HG03159 (cell line): ENCODE measurements around the gene PSMB7.

Source experiments
- ATAC-seq: cut with Tn5 transposase; IDR thresholded peaks from one replicate; pipeline ENCODE4 v1.9.1; 2021; ENCODE audit warnings: mild to moderate bottlenecking, moderate library complexity; ENCODE audit not compliant: unreplicated experiment

The PSMB7 gene

DNA sequence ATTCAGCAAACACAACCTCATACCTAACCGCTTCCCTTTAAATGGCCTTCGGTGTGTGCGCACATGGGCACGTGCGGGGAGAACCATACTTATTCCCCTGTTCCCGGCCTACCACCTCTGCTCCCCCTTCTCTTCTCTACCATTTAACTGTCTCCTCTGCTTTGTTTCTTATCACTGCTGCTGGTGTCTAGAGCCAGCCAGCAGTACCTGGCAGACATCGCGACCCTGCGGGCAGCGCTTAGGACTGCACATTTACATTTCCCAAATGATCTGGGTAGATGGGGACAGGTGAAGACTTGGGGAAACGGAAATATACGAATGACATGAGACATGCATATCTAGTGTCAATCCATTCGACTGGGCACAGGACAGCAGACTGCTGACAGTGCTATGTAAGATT lies 56.6 kb downstream of the PSMB7 start:
- no peak for ATAC-seq

DNA sequence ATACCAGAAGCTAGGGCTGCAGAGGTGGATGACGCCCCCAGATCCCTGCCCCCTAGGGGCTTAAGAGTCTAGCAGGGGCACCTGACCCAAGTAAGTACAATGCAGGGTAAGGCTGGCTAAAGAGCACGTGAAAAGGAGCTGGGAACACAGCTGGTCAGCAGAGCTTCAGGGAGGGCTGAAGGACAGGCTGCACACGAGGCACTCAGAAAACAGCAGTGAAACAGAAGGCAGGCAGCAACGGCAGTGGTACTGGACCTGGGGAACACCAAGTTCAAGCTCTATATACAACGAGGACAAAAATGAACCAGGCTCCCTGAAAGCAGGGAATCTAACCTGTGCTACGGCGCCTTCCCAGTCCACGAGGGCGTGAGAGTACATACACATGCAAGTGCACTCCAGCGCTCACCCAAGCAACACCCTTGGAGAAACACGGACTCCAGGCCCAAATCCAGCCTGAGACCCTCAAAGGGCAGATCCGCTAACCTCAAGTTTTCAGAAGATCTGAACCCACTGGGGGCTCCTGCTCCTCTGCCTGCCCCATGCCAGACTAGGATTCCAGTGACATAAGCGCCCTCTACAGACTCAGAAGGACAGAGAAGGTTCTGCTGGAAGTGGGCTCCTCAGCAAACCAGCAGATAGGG lies 57.4 kb downstream of the PSMB7 start:
- no peak for ATAC-seq

GRCh38 chr9:124356745-124357390 lies 58.4 kb downstream of the PSMB7 start:
- no peak for ATAC-seq

GRCh38 chr9:124355941-124356744 lies 59.1 kb downstream of the PSMB7 start:
- ATAC-seq: no peak

DNA sequence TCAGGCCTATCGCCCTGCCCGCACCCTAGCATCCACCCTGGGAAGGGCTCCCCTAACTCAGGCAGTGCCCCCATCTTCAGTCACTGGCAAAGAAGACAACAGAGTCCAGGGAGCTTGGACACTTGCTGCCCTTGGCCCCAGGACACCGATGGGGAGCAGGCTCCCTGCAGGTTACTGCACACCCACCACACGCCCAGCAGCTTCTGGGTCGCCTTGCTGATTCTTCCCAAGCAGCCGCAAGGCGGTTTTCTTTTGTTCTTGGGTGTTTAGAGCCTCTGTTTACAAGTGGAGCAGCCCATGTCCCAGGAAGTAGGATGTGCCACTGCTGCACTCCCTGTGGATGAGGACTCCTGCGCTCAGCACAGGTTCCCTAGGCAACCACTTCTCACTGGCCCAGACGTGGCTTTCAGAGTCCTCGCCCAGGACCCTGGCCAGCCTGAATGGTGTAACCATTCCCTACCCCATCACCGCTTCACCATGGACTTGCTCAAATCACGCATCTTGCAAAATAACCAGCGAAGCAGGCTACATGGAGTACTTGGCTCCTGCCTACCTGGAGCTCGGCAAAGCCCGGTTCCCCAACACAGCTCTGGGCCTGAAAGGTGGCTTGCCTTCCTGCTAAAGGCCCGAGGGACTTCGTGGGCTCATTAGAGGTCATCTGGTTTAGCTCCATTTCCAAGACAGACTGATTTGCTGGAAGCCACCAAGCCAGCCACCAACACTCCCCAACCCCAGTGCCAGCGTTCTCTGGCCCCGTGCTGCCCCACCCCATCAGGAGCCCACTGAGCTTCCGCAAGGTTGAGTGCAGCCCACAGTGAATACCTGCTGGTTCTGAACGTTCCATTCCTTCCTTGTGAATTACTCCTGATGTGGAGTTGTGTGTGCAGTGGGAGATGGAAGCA lies 60.0 kb downstream of the PSMB7 start:
- ATAC-seq: no peak

GRCh38 chr9:124354346-124355038 lies 60.8 kb downstream of the PSMB7 start:
- ATAC-seq: no peak

- no peak for ATAC-seq
Observed at GRCh38 chr9:124353811-124354274, 61.4 kb downstream of the PSMB7 start.

DNA sequence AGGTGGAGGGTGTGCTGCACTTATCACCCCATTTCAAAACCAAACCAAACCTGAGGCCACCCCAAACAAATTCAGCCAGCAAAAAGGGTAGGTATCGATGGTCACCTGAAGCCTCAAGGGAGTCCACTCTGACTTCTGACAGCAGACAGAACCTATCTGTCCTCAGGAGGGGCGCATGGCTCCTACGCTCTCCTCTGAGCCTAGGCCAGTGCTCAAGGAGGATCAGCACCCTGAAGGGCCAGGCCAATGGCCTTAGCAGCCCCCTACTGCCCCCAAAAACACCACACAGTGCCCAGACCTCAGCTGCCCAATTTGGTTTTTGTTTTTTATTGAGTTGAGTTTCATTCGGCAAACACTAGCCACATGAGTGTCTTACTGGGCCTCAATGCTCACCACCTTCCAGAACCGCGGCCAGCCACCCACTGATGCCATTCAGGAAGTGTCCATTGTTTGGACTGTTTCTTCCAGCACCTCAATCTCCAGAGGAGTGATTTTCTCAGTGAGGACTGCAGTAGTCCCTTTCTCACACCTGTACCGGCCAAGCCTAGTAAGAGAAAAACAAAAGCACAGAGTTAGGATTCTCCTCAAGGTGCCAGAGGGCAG lies 62.0 kb downstream of the PSMB7 start:
- no peak for ATAC-seq

DNA sequence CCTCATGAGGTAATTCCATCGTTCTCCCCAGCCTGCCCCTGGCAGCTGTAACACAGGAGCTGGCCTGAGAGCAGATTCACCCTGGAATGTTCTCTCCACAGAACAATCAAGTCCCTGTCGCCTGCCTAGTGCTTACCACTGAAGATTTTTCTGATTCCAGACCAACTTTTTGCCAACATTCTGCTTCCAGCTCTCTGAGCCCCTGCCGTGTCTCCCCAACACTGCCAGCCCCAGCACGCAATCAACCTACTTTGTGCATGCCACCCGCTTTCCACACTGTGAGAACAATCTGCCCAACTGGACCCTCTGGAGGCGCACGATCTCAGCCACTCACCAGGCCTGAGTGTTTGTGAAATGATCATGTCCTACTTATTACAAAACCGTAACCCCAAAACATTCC lies 62.6 kb downstream of the PSMB7 start:
- ATAC-seq: no peak

- ATAC-seq: no peak
Observed at GRCh38 chr9:124351672-124352468, 63.4 kb downstream of the PSMB7 start.

- ATAC-seq: no peak
Observed at GRCh38 chr9:124350494-124351263, 64.6 kb downstream of the PSMB7 start.

DNA sequence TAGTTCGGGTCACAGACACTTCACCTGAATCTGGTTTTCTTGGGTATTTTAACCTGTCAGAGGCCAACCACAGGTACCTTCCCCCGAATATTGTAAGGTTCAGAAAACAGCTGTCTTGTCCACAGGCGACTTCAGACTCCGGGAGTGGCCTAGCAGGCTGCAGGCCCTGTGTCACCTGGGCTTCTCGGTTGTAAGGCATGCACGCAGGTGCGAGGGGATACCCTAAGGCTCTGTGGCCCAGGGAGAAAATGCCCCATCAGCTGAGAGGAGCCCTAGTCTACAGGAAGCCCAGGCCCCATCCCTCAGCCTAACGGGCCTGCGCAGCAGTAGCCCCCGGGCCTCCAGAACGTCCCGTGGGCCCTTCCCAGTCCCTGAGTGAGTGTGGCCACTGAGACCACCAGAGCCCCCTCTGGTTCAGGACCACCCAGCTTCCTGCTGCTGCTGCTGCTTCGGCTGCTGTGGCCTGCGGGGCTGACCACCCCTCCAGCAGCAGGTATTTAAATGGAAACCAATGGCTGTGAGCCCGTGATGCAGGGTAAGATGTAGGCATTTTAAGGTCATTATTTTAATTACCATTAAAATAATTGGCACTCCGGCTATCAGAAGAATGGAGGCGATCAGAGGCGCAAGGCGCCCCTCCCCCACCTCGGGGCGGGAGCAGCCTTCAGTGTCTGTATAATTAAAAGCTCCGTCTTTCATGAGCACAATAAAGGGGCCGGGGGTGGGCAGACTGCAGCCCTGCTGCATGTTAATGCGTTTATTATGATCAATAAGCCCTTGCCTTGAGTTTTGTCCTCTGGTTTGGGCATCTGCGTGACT lies 65.4 kb downstream of the PSMB7 start:
- ATAC-seq: no peak

DNA sequence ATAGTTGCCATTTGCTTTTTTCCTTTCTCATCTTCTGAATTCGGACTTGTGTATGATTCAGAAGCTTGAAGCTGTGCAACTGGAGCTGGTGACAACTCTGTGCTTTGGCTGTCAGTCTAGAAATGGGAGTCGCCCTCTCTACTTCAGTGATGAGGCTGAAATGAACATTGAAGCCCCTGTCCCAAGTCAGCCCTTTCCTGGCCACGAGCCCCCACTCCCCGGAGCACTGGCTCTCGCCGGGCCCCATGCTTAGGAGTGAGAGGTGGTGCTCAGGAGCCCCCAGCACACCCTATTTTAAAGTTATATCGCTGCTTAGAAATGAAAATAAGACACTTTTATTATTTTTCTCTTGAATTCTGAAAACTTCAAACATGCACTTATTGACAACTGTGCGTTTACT lies 66.0 kb downstream of the PSMB7 start:
- ATAC-seq: no peak

DNA sequence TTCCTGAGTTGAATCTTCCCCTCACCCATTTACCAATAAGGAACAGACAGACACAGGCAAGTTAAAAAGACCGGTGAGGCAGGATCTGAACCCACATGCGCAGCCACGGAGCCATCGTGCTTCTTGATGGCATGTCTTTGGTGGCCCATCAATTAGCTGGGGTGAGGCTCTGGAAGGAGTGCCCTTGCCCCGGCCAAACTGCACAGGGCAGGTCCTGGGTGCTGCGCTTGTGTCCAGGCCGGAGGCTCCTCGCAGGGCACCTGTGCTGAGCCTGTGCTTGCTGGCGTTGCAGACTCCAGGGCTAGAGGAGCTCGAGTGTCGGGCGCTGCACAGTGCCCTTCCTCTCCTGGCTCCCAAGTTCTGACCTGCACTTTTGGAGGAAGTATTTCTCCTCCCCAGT lies 66.4 kb downstream of the PSMB7 start:
- ATAC-seq: no peak

DNA sequence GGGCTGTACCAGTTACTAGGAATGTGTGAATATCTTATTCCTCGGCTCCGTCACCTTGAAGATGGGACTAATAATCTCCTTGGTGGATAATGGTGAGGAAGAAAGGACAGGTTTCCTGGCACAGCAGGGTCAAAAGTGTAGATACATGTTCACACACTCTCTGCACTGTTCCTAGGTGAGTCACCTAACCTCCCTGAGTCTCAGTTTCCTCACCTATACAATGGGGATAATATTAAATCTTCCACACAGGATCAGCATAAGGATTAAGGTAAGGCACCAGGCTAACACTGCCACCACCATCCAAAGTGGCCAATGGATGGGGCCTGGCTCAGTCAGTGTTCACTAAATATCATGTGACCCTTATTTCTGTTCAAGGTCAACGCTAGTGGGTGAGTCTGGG lies 66.9 kb downstream of the PSMB7 start:
- ATAC-seq: no peak

- ATAC-seq: no peak
Observed at GRCh38 chr9:124347968-124348358, 67.3 kb downstream of the PSMB7 start.

DNA sequence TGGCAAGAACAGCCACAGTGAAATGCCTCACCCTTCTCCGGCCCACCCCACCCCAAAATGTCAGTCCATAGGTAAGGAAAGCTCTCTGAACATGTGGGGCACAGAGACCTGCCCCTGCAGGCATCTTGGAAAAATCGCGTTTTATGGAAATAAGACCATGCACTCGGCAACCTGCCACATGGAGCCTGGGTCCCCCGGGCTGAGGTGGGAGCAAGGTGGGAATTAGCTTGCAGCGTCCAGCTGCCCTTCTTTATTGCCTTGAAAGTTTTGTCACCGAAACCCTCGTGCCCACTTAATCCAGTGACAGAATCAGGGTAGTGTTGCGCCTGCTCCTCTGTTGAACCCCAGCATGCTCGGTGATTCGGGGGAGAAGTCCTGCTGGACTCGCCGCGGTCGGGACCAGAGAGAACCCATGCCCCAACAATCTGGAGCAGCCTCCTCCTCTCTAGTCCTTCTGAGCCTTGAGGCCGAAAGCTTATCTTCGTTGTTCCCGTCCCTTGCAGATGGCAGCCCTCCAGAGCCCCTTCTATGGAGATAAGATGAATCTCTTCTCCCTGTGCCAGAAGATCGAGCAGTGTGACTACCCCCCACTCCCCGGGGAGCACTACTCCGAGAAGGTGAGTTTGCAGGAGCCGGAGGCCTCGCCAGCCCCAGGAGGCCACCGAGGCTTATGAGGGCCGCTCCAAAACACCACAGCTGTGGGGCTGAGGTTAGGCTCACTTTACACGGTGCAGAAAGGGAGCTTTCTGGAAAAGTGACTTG lies 67.9 kb downstream of the PSMB7 start:
- no peak for ATAC-seq
